Loucy (cell line): ENCODE measurements around the gene GSE1.

Experiments
- CTCF ChIP-seq: fragments of 200-600 bp; sonication (generic); conservative IDR thresholded peaks from 2 replicates; pipeline ENCODE4 v1.5.1; 2014; ENCODE audit warnings: mild to moderate bottlenecking, antibody characterized with exemption, low read length
- EZH2phosphoT487 ChIP-seq: fragments of 200-600 bp; IDR thresholded peaks from 2 replicates; pipeline ENCODE4 v1.6.1; 2018; ENCODE audit warnings: antibody characterized with exemption, mild to moderate bottlenecking, moderate library complexity, borderline replicate concordance

- TF ChIP-seq CTCF (no peak), EZH2phosphoT487 (no peak)
Observed at GRCh38 chr16:85571563-85571812, 41.6 kb upstream of the GSE1 start.
